ENCODE measurements around the gene DPYD. TPM values are rescaled to one million over a fixed set of nuclear protein-coding genes. Genes with fewer than 3 reads are reported as not detected.

The DPYD gene
- total and polyA plus RNA-seq, 9 of the 15 experiments (the other 6 are each of a cell fraction or from before 2014, with no cell fraction given): 0.03 to 0.25 (median 0.08) TPM; not detected in 2

- ATAC-seq: no peak
- Histone ChIP-seq H4K20me1 (replicated peaks; ENCODE audit: control insufficient read depth, insufficient read depth, low read length) (no peaks in the 10 kb centered on the region), H3K27me3 (ENCODE audit: control insufficient read depth in 2 of 2, insufficient read depth in 2 of 2, low read length in 2 of 2) (no peaks in the 10 kb centered on the region), H3K4me3 (no peak overlapping the region), H3K79me2 (ENCODE audit: control insufficient read depth, insufficient read depth, low read length) (no peaks in the 10 kb centered on the region), H3K4me1 (replicated peaks in 1 of 2; ENCODE audit: control insufficient read depth in 2 of 2, insufficient read depth in 2 of 2, low read length in 2 of 2) (no peaks in the 10 kb centered on the region), H3K9me1 (ENCODE audit: control insufficient read depth, insufficient read depth, low read length) (no peaks in the 10 kb centered on the region), H3K4me2 (ENCODE audit: insufficient read depth, low read length) (no peak overlapping the region), H3K36me3 (ENCODE audit: control insufficient read depth, insufficient read depth, low read length) (no peaks in the 10 kb centered on the region), H2AFZ (ENCODE audit: low read depth, low read length) (no peak overlapping the region), H3K9me3 (replicated peaks; ENCODE audit: control insufficient read depth, insufficient read depth, low read depth, low read length) (no peaks in the 10 kb centered on the region), H3K27ac (ENCODE audit: extremely low read depth, low read depth, low read length) (no peak overlapping the region), H3K9ac (ENCODE audit: insufficient read depth in 1 of 2, low read depth in 2 of 2, low read length in 2 of 2) (no peak overlapping the region)
- no peak for DNase-seq (ENCODE audit: extremely low read depth in 1 of 4, low spot score in 3 of 4)
- in situ Hi-C loops (cut with MboI) (no loop called here), intact Hi-C loops (cut with micrococcal nuclease) (no loop called here)
- FAIRE-seq: no peak
- 0% methylated on average over 5 of the region's 5 CpGs for WGBS (ENCODE audit: insufficient coverage, low coverage, missing lambda C conversion rate)
- ChIA-PET POLR2A (no interaction called here), CTCF (ENCODE audit: low intra/inter-chr PET ratio) (no interaction called here)
- no peak for TF ChIP-seq NR2C2 (CRISPR knock-in tag; IDR thresholded peaks at IDR 0.05)
- no peak for TF ChIP-seq NR2C2 (tag; IDR thresholded peaks at IDR 0.05)
- no peak for TF ChIP-seq KDM2B (CRISPR knock-in tag; IDR thresholded peaks at IDR 0.05)
- TF ChIP-seq NR3C1 (CRISPR knock-in tag; IDR thresholded peaks at IDR 0.05): no peak
- no peak for TF ChIP-seq ZNF146 (CRISPR knock-in tag; IDR thresholded peaks at IDR 0.05; ENCODE audit: unreplicated experiment)
- TF ChIP-seq ID3 (CRISPR knock-in tag; IDR thresholded peaks at IDR 0.05): no peak
- no peak for TF ChIP-seq ID3 (tag; IDR thresholded peaks at IDR 0.05)
- no peak for TF ChIP-seq ZBED1 (IDR thresholded peaks at IDR 0.05)
- TF ChIP-seq, protein P1, sequence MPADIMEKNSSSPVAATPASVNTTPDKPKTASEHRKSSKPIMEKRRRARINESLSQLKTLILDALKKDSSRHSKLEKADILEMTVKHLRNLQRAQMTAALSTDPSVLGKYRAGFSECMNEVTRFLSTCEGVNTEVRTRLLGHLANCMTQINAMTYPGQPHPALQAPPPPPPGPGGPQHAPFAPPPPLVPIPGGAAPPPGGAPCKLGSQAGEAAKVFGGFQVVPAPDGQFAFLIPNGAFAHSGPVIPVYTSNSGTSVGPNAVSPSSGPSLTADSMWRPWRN (IDR thresholded peaks at IDR 0.05; ENCODE audit: low read depth): no peak
- BruUV-seq (replicated peaks): no TSS peak
Observed at GRCh38 chr1:97377432-97378034, 543.3 kb downstream of the DPYD start.
